Measurements from ENCODE around the gene TRAPPC2L. TPM values are rescaled to one million over a fixed set of nuclear protein-coding genes. Genes with fewer than 3 reads are reported as not detected.
A peak's percentile ranks its signal among the peaks of the same experiment; 100 is the strongest.

Gene TRAPPC2L
- total and polyA plus RNA-seq, 2 of the 13 experiments (the other 11 are each of a cell fraction or from before 2014, with no cell fraction given), result 96.3 to 107 TPM

- no peak for TF ChIP-seq HOMEZ (CRISPR knock-in tag; IDR thresholded peaks at IDR 0.05; ENCODE audit: low read depth)
- no peak for TF ChIP-seq PLSCR1 (CRISPR knock-in tag; IDR thresholded peaks at IDR 0.05; ENCODE audit: borderline replicate concordance)
- peak; percentile 7 for TF ChIP-seq ZNF709 (CRISPR knock-in tag; IDR thresholded peaks at IDR 0.05)
- TF ChIP-seq DNMT1 (CRISPR knock-in tag; IDR thresholded peaks at IDR 0.05), result peak; percentile 61; the same call in 1 of the 2 replicates
- TF ChIP-seq, protein P1, sequence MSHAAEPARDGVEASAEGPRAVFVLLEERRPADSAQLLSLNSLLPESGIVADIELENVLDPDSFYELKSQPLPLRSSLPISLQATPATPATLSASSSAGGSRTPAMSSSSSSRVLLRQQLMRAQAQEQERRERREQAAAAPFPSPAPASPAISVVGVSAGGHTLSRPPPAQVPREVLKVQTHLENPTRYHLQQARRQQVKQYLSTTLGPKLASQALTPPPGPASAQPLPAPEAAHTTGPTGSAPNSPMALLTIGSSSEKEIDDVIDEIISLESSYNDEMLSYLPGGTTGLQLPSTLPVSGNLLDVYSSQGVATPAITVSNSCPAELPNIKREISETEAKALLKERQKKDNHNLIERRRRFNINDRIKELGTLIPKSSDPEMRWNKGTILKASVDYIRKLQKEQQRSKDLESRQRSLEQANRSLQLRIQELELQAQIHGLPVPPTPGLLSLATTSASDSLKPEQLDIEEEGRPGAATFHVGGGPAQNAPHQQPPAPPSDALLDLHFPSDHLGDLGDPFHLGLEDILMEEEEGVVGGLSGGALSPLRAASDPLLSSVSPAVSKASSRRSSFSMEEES (CRISPR knock-in tag; IDR thresholded peaks at IDR 0.05), result peak; percentile 46
- peak; percentile 85; the same call in 1 of the 2 replicates for TF ChIP-seq CCDC6 (CRISPR knock-in tag; IDR thresholded peaks at IDR 0.05)
- TF ChIP-seq, protein P2, sequence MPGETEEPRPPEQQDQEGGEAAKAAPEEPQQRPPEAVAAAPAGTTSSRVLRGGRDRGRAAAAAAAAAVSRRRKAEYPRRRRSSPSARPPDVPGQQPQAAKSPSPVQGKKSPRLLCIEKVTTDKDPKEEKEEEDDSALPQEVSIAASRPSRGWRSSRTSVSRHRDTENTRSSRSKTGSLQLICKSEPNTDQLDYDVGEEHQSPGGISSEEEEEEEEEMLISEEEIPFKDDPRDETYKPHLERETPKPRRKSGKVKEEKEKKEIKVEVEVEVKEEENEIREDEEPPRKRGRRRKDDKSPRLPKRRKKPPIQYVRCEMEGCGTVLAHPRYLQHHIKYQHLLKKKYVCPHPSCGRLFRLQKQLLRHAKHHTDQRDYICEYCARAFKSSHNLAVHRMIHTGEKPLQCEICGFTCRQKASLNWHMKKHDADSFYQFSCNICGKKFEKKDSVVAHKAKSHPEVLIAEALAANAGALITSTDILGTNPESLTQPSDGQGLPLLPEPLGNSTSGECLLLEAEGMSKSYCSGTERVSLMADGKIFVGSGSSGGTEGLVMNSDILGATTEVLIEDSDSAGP (CRISPR knock-in tag; IDR thresholded peaks at IDR 0.05; ENCODE audit: borderline replicate concordance), result peak; percentile 95
- TF ChIP-seq DBP (CRISPR knock-in tag; IDR thresholded peaks at IDR 0.05; ENCODE audit: not compliant biosample characterization), result no peak
- no peak for TF ChIP-seq DR1 (CRISPR knock-in tag; IDR thresholded peaks at IDR 0.05)
- no peak for TF ChIP-seq ZNF24 (IDR thresholded peaks at IDR 0.05)
- peak; percentile 53; the same call in 1 of the 2 replicates for TF ChIP-seq MIXL1 (CRISPR knock-in tag; IDR thresholded peaks at IDR 0.05)
- no peak; the same call in 1 of the 2 replicates for TF ChIP-seq ATF6 (CRISPR knock-in tag; conservative IDR thresholded peaks at IDR 0.05)
- TF ChIP-seq NFATC3 (CRISPR knock-in tag; IDR thresholded peaks at IDR 0.05), result 0 out of 2 replicates have a peak, but pooled peaks have one; percentile 54
- peak; percentile 79 for TF ChIP-seq YEATS2 (CRISPR knock-in tag; IDR thresholded peaks at IDR 0.05; ENCODE audit: borderline replicate concordance)
- no peak; the same call in 1 of the 2 replicates for TF ChIP-seq KDM1A (CRISPR knock-in tag; IDR thresholded peaks at IDR 0.05)
- TF ChIP-seq SOX5 (CRISPR knock-in tag; IDR thresholded peaks at IDR 0.05; ENCODE audit: borderline replicate concordance), result peak; percentile 42; the same call in 1 of the 2 replicates
- TF ChIP-seq ZNF839 (CRISPR knock-in tag; IDR thresholded peaks at IDR 0.05; ENCODE audit: borderline replicate concordance), result 0 out of 2 replicates have a peak, but pooled peaks have one; percentile 47
- no peak for TF ChIP-seq ATF1 (CRISPR knock-in tag; IDR thresholded peaks at IDR 0.05)
Observed at GRCh38 chr16:88811769-88812512, 45.0 kb upstream of the TRAPPC2L start, which contains the start of gene APRT (continued).

Measured in HepG2 (cell line).